Nephron (organoid): ENCODE measurements around the gene IL17C.

ENCODE experiments used
- H3K27ac Mint-ChIP-seq, 3 experiments: 2 replicates each; pipeline ENCODE4 v1.8.0; 2020; ENCODE audit warnings: mixed read lengths in 3 of 3, mild to moderate bottlenecking in 2 of 3, moderate library complexity in 1 of 3
- H3K27me3 Mint-ChIP-seq: 2 replicates; pipeline ENCODE4 v1.8.0; 2021; ENCODE audit warnings: low read depth, mild to moderate bottlenecking, moderate library complexity, mixed read lengths
- H3K36me3 Mint-ChIP-seq: 2 replicates; pipeline ENCODE4 v1.8.0; 2020; ENCODE audit warnings: low read depth, mixed read lengths
- H3K4me1 Mint-ChIP-seq: 2 replicates; pipeline ENCODE4 v1.8.0; 2020; ENCODE audit warnings: mixed read lengths
- H3K4me3 Mint-ChIP-seq, 3 experiments: 2 replicates each; pipeline ENCODE4 v1.8.0; 2020; ENCODE audit warnings: mild to moderate bottlenecking in 3 of 3, mixed read lengths in 3 of 3, moderate library complexity in 2 of 3
- H3K9me3 Mint-ChIP-seq: 2 replicates; pipeline ENCODE4 v1.8.0; 2020; ENCODE audit warnings: mixed read lengths
- TF ChIP-seq, protein P1 (sequence below), 3 experiments: fragments of 200-600 bp; sonication (generic); IDR thresholded peaks; one replicate each; pipeline ENCODE4 v1.5.0; 2021; ENCODE audit warnings: antibody characterized with exemption in 3 of 3; ENCODE audit not compliant: unreplicated experiment in 3 of 3

The IL17C gene

DNA sequence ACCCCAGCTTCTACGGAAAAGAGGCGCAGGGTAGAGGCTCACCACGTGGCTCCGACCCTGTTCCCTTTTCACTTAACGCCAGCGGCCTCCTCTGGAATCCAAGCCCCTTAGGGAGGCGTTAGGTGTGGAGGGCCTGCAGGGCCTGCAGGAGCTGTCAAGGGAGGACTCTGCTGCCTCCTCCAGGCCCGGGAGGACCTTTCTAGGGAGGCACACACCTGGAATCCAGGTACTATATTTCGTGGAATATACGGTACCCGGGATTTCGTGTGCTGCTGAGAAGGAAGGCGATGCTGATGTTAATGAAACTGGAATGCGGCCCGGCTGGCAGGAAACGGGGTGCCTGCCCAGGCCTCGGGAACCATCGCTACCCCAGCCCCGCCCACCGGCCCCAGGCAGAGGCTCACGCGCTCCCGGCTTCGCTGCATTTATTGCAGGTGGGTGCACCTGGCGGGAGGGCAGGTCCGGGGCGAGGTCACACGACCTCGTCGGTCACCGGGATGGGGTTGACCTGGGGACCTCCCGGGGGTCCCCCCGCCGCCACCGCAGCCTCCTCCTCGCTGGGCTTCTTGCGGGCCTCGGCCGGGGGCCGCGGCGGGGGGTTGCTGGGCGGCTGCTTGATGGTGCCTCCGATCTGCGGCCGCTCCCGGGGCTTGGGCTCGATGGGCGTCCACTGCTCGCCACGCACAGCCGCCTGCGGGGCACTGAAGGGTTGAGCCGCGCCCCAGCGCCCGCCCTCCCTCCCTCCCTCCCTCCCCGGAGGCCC, 4.7 kb downstream of the IL17C start:
- Mint-ChIP-seq H3K27me3 (peaks cover 25% of the 10 kb centered on the region), H3K4me1 (no peaks in the 10 kb centered on the region), H3K9me3 (no peaks in the 10 kb centered on the region), H3K36me3 (peaks cover 8% of the 10 kb centered on the region), H3K27ac (no peak overlapping the region), H3K4me3 (no peak overlapping the region)
- TF ChIP-seq, protein P1, sequence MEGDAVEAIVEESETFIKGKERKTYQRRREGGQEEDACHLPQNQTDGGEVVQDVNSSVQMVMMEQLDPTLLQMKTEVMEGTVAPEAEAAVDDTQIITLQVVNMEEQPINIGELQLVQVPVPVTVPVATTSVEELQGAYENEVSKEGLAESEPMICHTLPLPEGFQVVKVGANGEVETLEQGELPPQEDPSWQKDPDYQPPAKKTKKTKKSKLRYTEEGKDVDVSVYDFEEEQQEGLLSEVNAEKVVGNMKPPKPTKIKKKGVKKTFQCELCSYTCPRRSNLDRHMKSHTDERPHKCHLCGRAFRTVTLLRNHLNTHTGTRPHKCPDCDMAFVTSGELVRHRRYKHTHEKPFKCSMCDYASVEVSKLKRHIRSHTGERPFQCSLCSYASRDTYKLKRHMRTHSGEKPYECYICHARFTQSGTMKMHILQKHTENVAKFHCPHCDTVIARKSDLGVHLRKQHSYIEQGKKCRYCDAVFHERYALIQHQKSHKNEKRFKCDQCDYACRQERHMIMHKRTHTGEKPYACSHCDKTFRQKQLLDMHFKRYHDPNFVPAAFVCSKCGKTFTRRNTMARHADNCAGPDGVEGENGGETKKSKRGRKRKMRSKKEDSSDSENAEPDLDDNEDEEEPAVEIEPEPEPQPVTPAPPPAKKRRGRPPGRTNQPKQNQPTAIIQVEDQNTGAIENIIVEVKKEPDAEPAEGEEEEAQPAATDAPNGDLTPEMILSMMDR (IDR thresholded peaks at IDR 0.05; ENCODE audit: unreplicated experiment in 3 of 3) = no peak

DNA sequence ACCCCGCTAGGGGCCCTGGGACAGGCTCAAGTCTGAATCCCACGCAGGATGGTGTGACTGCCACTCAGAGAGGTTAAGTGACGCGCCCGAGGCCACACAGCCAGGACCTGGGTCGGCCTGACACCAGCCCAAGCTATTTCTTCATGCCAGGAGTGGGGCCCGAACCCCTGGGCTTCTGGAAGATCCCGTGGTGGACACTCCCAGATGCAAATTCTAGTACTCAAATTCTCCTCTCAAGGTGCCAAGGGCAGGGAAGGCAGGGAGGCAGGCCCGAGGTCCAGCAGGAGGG, 5.2 kb downstream of the IL17C start:
- H3K4me3 Mint-ChIP-seq = no peak overlapping the region
- H3K36me3 Mint-ChIP-seq = peaks cover 8% of the 10 kb centered on the region
- peaks cover 20% of the 10 kb centered on the region for H3K27me3 Mint-ChIP-seq
- H3K27ac Mint-ChIP-seq = no peak overlapping the region
- H3K4me1 Mint-ChIP-seq = no peaks in the 10 kb centered on the region
- TF ChIP-seq, protein P1 (IDR thresholded peaks at IDR 0.05; ENCODE audit: unreplicated experiment in 3 of 3) = no peak
- H3K9me3 Mint-ChIP-seq = no peaks in the 10 kb centered on the region

DNA sequence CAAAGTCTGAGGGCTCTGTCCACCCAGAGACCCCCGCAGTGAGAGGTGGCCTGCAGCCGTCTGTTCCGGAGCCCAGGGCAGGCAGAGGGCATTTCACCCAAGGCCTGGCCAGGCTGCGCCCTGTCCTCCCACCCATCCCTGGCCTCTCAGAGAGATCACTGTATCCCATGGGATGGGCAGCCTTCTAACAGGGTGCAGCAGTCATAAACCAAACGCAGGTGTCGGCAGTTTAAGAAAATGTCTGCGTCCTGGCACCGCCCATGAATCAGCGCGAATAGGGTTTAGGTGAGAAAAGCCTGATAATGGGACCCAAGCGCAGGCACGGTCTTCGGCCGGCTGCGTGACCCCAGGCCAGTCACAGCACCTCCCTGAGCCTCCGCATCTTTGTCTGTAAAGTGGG, 7.1 kb downstream of the IL17C start:
- Mint-ChIP-seq H3K36me3 (peaks cover 11% of the 10 kb centered on the region), H3K27ac (no peak overlapping the region), H3K4me3 (no peak overlapping the region), H3K4me1 (peaks cover 6% of the 10 kb centered on the region), H3K27me3 (peaks cover 7% of the 10 kb centered on the region), H3K9me3 (no peaks in the 10 kb centered on the region)
- TF ChIP-seq, protein P1 (IDR thresholded peaks at IDR 0.05; ENCODE audit: unreplicated experiment in 3 of 3) = no peak

DNA sequence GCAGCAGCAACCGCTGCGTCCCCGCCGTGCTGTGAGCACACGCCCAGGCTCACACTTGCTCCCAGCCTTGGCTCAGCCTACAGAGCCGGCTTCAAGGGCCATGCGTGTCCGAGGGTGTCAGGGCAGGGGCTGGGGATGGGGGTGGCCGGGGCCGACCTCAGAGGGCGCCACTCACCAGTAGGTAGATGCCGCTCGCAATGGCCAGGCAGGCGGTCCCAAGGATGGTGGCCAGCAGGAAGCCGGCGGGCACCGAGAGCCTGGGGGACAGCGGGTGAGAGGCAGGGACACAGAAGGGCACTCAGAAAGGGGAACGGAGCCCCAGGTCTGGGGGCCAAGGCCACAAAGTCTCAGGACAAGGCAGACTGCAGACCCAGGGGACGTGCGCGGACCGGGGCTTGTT, 7.6 kb downstream of the IL17C start:
- no peak overlapping the region for H3K27ac Mint-ChIP-seq
- peaks cover 6% of the 10 kb centered on the region for H3K4me1 Mint-ChIP-seq
- TF ChIP-seq, protein P1 (IDR thresholded peaks at IDR 0.05; ENCODE audit: unreplicated experiment in 3 of 3) = no peak
- H3K27me3 Mint-ChIP-seq = peaks cover 4% of the 10 kb centered on the region
- peaks cover 11% of the 10 kb centered on the region for H3K36me3 Mint-ChIP-seq
- H3K9me3 Mint-ChIP-seq = no peaks in the 10 kb centered on the region
- H3K4me3 Mint-ChIP-seq = no peak overlapping the region

DNA sequence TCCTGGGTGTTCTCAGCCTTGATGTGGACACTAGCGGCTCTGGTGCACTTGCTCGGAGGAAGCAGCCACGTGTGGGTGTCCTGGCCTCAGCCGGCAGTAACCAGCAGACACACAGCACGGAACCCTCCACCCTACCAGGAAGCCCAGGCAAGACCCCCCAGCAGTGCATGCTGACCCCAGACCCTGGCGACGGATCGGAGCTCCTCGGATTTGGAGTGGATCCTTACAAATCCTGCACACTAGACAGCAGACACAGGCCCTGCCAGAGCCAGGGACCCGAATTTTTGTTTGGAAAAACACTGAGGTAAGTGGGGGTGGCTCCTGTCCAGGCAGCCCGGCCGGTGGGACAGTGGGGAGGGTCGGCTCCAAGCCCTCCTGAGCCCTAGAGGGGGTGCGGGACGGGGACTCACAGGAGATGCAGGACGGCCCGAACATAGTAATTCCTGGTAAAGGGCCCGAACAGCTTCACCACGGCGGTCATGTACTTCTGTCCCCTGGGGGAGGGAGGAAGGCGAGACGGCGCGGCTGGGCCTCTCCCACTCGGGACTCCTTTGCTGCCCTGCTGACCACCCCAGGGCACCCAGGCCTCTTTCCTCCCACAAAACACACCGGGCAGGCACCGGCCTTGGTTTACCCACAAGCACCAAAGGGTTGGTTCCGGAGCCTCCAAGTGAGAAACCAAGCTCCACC, 8.1 kb downstream of the IL17C start:
- Mint-ChIP-seq H3K9me3 (no peaks in the 10 kb centered on the region), H3K27me3 (peaks cover 4% of the 10 kb centered on the region), H3K4me1 (peaks cover 6% of the 10 kb centered on the region), H3K36me3 (peaks cover 11% of the 10 kb centered on the region), H3K4me3 (no peak overlapping the region), H3K27ac (no peak overlapping the region)
- TF ChIP-seq, protein P1 (IDR thresholded peaks at IDR 0.05; ENCODE audit: unreplicated experiment in 3 of 3) = no peak
